ENCODE data around the gene SLC25A25. TPM values are rescaled to one million over a fixed set of nuclear protein-coding genes. Genes with fewer than 3 reads are reported as not detected.

SLC25A25 gene
- total and polyA plus RNA-seq, 9 of the 15 experiments (the other 6 are each of a cell fraction or from before 2014, with no cell fraction given): 0.07 to 35.9 (median 23.2) TPM

GRCh38 chr9:128115187-128116103, 47.4 kb downstream of the SLC25A25 start (continued):
- TF ChIP-seq E2F6 (IDR thresholded peaks at IDR 0.05; ENCODE audit: borderline replicate concordance in 1 of 2, extremely low read depth in 1 of 2, insufficient read depth in 1 of 2, insufficient read length in 1 of 2, low read depth in 1 of 2, low read length in 1 of 2, poor library complexity in 1 of 2, severe bottlenecking in 1 of 2) (peak in 1 of 2 experiments; percentile 25), ZC3H8 (IDR thresholded peaks at IDR 0.05) (no peak), IRF2 (CRISPR knock-in tag; IDR thresholded peaks at IDR 0.05) (no peak), SIRT6 (IDR thresholded peaks at IDR 0.05; ENCODE audit: low read depth, low read length) (no peak), RBM15 (IDR thresholded peaks at IDR 0.05; ENCODE audit: insufficient read depth, low read length) (no peak), ILK (tag; IDR thresholded peaks at IDR 0.05; ENCODE audit: borderline replicate concordance, low read depth) (no peak), PTRF (tag; IDR thresholded peaks at IDR 0.05) (no peak), ZNF41 (CRISPR knock-in tag; conservative IDR thresholded peaks at IDR 0.05) (no peak), ZNF644 (tag; IDR thresholded peaks at IDR 0.05; ENCODE audit: low read depth) (no peak), ATF6 (CRISPR knock-in tag; IDR thresholded peaks at IDR 0.05) (no peak; the same call in 1 of the 2 replicates), JUNB (CRISPR knock-in tag; conservative IDR thresholded peaks at IDR 0.05) (no peak), ZNF280A (IDR thresholded peaks at IDR 0.05; ENCODE audit: low read depth, partially characterized antibody) (no peak), ZNF76 (CRISPR knock-in tag; IDR thresholded peaks at IDR 0.05; ENCODE audit: borderline replicate concordance) (0 out of 2 replicates have a peak, but pooled peaks have one; percentile 22), ID3 (CRISPR knock-in tag; IDR thresholded peaks at IDR 0.05) (no peak), ID3 (tag; IDR thresholded peaks at IDR 0.05) (peak; percentile 73; the same call in 1 of the 2 replicates)
